Lower leg skin (tissue), 3 donors: Measurements from ENCODE around the gene CPOX.

Experiments used
- CTCF ChIP-seq, 3 donors: fragments of 450-650 bp; IDR thresholded peaks; one replicate each; pipeline ENCODE4 v1.5.1; 2016; ENCODE audit warnings: antibody characterized with exemption in 3 of 3, mild to moderate bottlenecking in 3 of 3, moderate library complexity in 2 of 3
- POLR2A ChIP-seq, 2 donors: fragments of 450-650 bp; IDR thresholded peaks; one replicate each; pipeline ENCODE4 v1.6.1; 2016 to 2017; ENCODE audit warnings: antibody characterized with exemption in 2 of 2, mild to moderate bottlenecking in 1 of 2, moderate library complexity in 1 of 2

DNA sequence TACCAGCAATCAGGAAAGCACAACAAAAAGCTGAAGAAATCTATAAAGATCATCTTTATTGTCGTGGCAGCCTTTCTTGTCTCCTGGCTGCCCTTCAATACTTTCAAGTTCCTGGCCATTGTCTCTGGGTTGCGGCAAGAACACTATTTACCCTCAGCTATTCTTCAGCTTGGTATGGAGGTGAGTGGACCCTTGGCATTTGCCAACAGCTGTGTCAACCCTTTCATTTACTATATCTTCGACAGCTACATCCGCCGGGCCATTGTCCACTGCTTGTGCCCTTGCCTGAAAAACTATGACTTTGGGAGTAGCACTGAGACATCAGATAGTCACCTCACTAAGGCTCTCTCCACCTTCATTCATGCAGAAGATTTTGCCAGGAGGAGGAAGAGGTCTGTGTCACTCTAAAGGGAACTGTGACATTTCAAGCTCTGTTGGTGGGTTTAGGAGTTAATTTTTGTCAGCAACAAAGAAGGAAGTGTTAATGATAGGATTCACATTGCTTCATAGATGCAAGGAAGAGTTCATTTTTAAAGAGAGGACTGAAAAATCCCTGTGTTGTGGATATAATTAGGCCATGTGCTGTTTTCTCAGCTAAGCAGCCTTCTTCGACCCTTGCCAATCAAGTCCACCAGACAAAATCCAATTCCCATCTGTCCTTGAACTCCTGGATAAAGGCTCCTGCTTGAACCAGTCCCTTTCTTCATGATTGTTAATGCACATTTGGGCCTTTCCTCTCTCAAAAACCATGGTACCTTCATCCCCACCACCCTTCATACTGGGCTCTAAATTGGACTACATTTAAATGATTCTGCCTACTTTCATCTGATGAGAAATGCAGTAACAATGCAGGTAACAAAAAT is 60.5 kb downstream of the CPOX start:
- TF ChIP-seq CTCF (IDR thresholded peaks at IDR 0.05) (no peak), POLR2A (IDR thresholded peaks at IDR 0.05) (no peak)
